Kidney (tissue), 14 donors: ENCODE results near the gene NUP210. TPM values are rescaled to one million over a fixed set of nuclear protein-coding genes. Genes with fewer than 3 reads are reported as not detected.

ENCODE experiments used
- DNase-seq, 5 donors: peaks; one replicate each; pipeline ENCODE4 v3.0.0-alpha.2; 2013 to 2020
- FAIRE-seq: peaks from 2 replicates; lab custom pipeline; 2012; peaks lifted over from hg19 to GRCh38; lab: Jason Lieb, UNC
- H3K27ac ChIP-seq, 2 donors: one replicate each; pipeline ENCODE4 v1.7.0; 2013; ENCODE audit warnings: low read depth in 2 of 2, low read length in 2 of 2, inconsistent platforms in 1 of 2
- H3K27me3 ChIP-seq: one replicate; pipeline ENCODE4 v1.7.1; 2013; ENCODE audit warnings: low read length, inconsistent platforms; ENCODE audit not compliant: control insufficient read depth, insufficient read depth
- H3K36me3 ChIP-seq, 3 donors: one replicate each; pipeline versions ENCODE4 v1.7.0 to v1.7.1; 2013; ENCODE audit warnings: low read length in 3 of 3, control low read depth in 1 of 3, inconsistent platforms in 1 of 3; ENCODE audit not compliant: insufficient read depth in 3 of 3, control insufficient read depth in 2 of 3
- H3K4me1 ChIP-seq, 3 donors: one replicate each; pipeline versions ENCODE4 v1.7.0 to v1.7.1; 2013; ENCODE audit warnings: low read length in 3 of 3, inconsistent platforms in 1 of 3, low read depth in 1 of 3; ENCODE audit not compliant: control insufficient read depth in 2 of 3, insufficient read depth in 2 of 3
- H3K4me3 ChIP-seq, 3 donors: one replicate each; pipeline versions ENCODE4 v1.7.0 to v1.8.1; 2013; ENCODE audit warnings: low read length in 3 of 3, control low read depth in 1 of 3, inconsistent platforms in 1 of 3
- H3K9ac ChIP-seq, 3 donors: one replicate each; pipeline versions ENCODE4 v1.7.0 to v1.7.1; 2013; ENCODE audit warnings: low read length in 3 of 3, control low read depth in 1 of 3, inconsistent platforms in 1 of 3
- H3K9me3 ChIP-seq, 3 donors: one replicate each; pipeline versions ENCODE4 v1.7.0 to v1.7.1; 2013; ENCODE audit warnings: low read length in 3 of 3, control low read depth in 1 of 3, inconsistent platforms in 1 of 3; ENCODE audit not compliant: control insufficient read depth in 2 of 3, insufficient read depth in 1 of 3
- CTCF ChIP-seq: IDR thresholded peaks from 3 replicates; pipeline ENCODE4 v1.5.1; 2012; ENCODE audit warnings: mild to moderate bottlenecking, moderate library complexity, borderline replicate concordance; ENCODE audit not compliant: insufficient read depth; ENCODE audit errors: extremely low read depth
- intact Hi-C: fragments of 100-400 bp; cut with DNase I; formaldehyde crosslinking; loops from one replicate; pipeline ENCODE4 v1.11.1; 2022
- polyA plus RNA-seq: library from polyadenylated mRNA; stranded (reverse); fragments of 350-450 nt; fragmentation: Illumina TruSeq; extraction: RNeasy Lipid Tissue Mini Kit (QIAGEN cat#74804); gene quantifications from one replicate; pipeline ENCODE4 v1.2.3, GENCODE V29; 2014; ENCODE audit warnings: low read depth, low replicate concordance; ENCODE audit not compliant: insufficient read depth
- total RNA-seq: library from RNA; stranded (reverse); fragmentation: NEBNext Ultra II Directional; extraction: Animal tissue kit (Norgen Biotek cat#: 25700); gene quantifications from one replicate; pipeline ENCODE4 v1.2.1, GENCODE V29; 2021
- donor health status: control.
- donor health status: control.
- donor health status: control.
- donor health status: control.
- donor health status: control.
- donor health status: DM: yes; HTN: yes; CAD: no.
- donor health status: Normal renal cell carcinoma (clear cell type).

Gene NUP210
- total and polyA plus RNA-seq, 2 donors from 2014 or later, result 5.6 to 22.9 TPM

- H3K27me3 ChIP-seq, result no peaks in the 10 kb centered on the region
- H3K9ac ChIP-seq, result no peak overlapping the region
- no peak overlapping the region for H3K27ac ChIP-seq
- FAIRE-seq, result no peak
- no peak for TF ChIP-seq CTCF
- intact Hi-C loops, result no loop called here
- H3K9me3 ChIP-seq, result no peaks in the 10 kb centered on the region
- peak in 4 of 5 donors; percentile 48 to 72 (median 52) for DNase-seq
- H3K4me3 ChIP-seq, result no peak overlapping the region
- no peaks in the 10 kb centered on the region for H3K4me1 ChIP-seq
- peaks cover 0 to 25% (median 9%) of the 10 kb centered on the region in 3 donors for H3K36me3 ChIP-seq
These were observed 71.3 kb downstream of the NUP210 start for GRCh38 chr3:13348661-13349396.

- peaks cover 0 to 21% (median 7%) of the 10 kb centered on the region in 3 donors for H3K36me3 ChIP-seq
- H3K4me1 ChIP-seq, result no peaks in the 10 kb centered on the region
- no peak for TF ChIP-seq CTCF
- no peak for DNase-seq
- intact Hi-C loops, result no loop called here
- no peak for FAIRE-seq
- H3K4me3 ChIP-seq, result no peak overlapping the region
- no peaks in the 10 kb centered on the region for H3K9me3 ChIP-seq
- no peaks in the 10 kb centered on the region for H3K27me3 ChIP-seq
- H3K9ac ChIP-seq, result no peak overlapping the region
- H3K27ac ChIP-seq, result no peak overlapping the region
These were observed 72.0 kb downstream of the NUP210 start for GRCh38 chr3:13348100-13348499.

DNA sequence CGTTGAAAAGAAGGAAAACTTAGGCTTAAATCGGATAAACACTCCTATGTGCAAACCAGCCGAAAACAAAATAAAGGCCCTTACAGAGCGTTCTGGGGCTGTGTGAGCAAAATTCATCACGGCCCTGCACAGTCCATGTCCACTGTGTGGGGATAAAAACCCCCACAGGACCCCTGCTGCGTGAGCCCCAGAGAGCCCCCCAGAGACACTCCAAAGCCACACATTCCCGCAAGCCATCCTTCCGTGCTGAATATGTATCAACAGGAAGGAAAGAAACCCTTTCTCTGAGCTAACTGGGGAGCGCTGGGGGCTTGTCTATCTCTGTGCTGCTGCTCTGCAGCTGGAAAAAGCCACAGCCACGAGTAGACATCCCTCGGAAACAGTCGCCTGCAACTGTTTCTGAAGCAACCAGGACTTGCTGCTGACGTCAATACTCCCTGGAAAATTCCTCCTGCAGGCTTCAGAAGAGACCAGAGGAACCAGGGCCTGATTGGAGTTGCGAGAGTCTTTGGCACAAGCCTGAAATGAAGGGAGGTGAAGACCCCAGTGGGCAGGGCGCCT is 72.7 kb downstream of the NUP210 start:
- Histone ChIP-seq H3K36me3 (peaks cover 0 to 18% (median 3%) of the 10 kb centered on the region in 3 donors), H3K9me3 (no peaks in the 10 kb centered on the region), H3K4me1 (no peaks in the 10 kb centered on the region), H3K4me3 (no peak overlapping the region), H3K27me3 (no peaks in the 10 kb centered on the region), H3K9ac (no peak overlapping the region), H3K27ac (no peak overlapping the region)
- FAIRE-seq, result no peak
- peak in 1 of 5 donors; percentile 54 for DNase-seq
- intact Hi-C loops, result no loop called here
- no peak for TF ChIP-seq CTCF
